ENCODE results near the gene LUC7L3. TPM values are rescaled to one million over a fixed set of nuclear protein-coding genes. Genes with fewer than 3 reads are reported as not detected.
"Not testable (repeated sequence)": the region's sequence is repeated elsewhere in the genome, so short reads cannot be mapped to it uniquely, and the experiment has no call there.

LUC7L3 gene
- total RNA-seq, 1 experiment from 2014 or later: 45.4 TPM

- Histone ChIP-seq H3K4me3 (ENCODE audit: insufficient read depth, low read depth, low read length) (peak overlapping the region; percentile 96), H3K27me3 (ENCODE audit: control insufficient read depth, insufficient read depth, low read length) (no peaks in the 10 kb centered on the region), H3K36me3 (replicated peaks; ENCODE audit: control insufficient read depth, insufficient read depth, low read length) (no peaks in the 10 kb centered on the region)
- DNase-seq: no peak
These were observed 756 bp downstream of the LUC7L3 start for GRCh38 chr17:50719924-50720794.

- Histone ChIP-seq H3K27me3 (ENCODE audit: control insufficient read depth, insufficient read depth, low read length) (no peaks in the 10 kb centered on the region), H3K4me3 (ENCODE audit: insufficient read depth, low read depth, low read length) (peak overlapping the region; percentile 96), H3K36me3 (replicated peaks; ENCODE audit: control insufficient read depth, insufficient read depth, low read length) (no peaks in the 10 kb centered on the region)
- DNase-seq: no peak
These were observed 2.0 kb downstream of the LUC7L3 start for GRCh38 chr17:50721194-50722010.

GRCh38 chr17:50722746-50723145 lies 3.3 kb downstream of the LUC7L3 start:
- H3K36me3 ChIP-seq (replicated peaks; ENCODE audit: control insufficient read depth, insufficient read depth, low read length): no peaks in the 10 kb centered on the region
- no peak overlapping the region for H3K4me3 ChIP-seq (ENCODE audit: insufficient read depth, low read depth, low read length)
- DNase-seq: no peak
- no peaks in the 10 kb centered on the region for H3K27me3 ChIP-seq (ENCODE audit: control insufficient read depth, insufficient read depth, low read length)

- H3K36me3 ChIP-seq (replicated peaks; ENCODE audit: control insufficient read depth, insufficient read depth, low read length); H3K27me3 ChIP-seq (ENCODE audit: control insufficient read depth, insufficient read depth, low read length); H3K4me3 ChIP-seq (ENCODE audit: insufficient read depth, low read depth, low read length); DNase-seq: not testable (repeated sequence)
These were observed 5.2 kb downstream of the LUC7L3 start for GRCh38 chr17:50724622-50725021.

GRCh38 chr17:50725769-50726655 lies 6.6 kb downstream of the LUC7L3 start:
- no peak for DNase-seq
- no peaks in the 10 kb centered on the region for H3K27me3 ChIP-seq (ENCODE audit: control insufficient read depth, insufficient read depth, low read length)
- H3K4me3 ChIP-seq (ENCODE audit: insufficient read depth, low read depth, low read length): no peak overlapping the region
- H3K36me3 ChIP-seq (replicated peaks; ENCODE audit: control insufficient read depth, insufficient read depth, low read length): no peaks in the 10 kb centered on the region

GRCh38 chr17:50728112-50728429 lies 8.7 kb downstream of the LUC7L3 start:
- no peaks in the 10 kb centered on the region for H3K36me3 ChIP-seq (replicated peaks; ENCODE audit: control insufficient read depth, insufficient read depth, low read length)
- no peak for DNase-seq
- H3K27me3 ChIP-seq (ENCODE audit: control insufficient read depth, insufficient read depth, low read length): no peaks in the 10 kb centered on the region
- H3K4me3 ChIP-seq (ENCODE audit: insufficient read depth, low read depth, low read length): no peak overlapping the region

GRCh38 chr17:50728881-50729765 lies 9.7 kb downstream of the LUC7L3 start:
- H3K27me3 ChIP-seq (ENCODE audit: control insufficient read depth, insufficient read depth, low read length): no peaks in the 10 kb centered on the region
- H3K4me3 ChIP-seq (ENCODE audit: insufficient read depth, low read depth, low read length): no peak overlapping the region
- DNase-seq: no peak
- H3K36me3 ChIP-seq (replicated peaks; ENCODE audit: control insufficient read depth, insufficient read depth, low read length): no peaks in the 10 kb centered on the region

- DNase-seq: no peak
- Histone ChIP-seq H3K27me3 (ENCODE audit: control insufficient read depth, insufficient read depth, low read length) (no peaks in the 10 kb centered on the region), H3K36me3 (replicated peaks; ENCODE audit: control insufficient read depth, insufficient read depth, low read length) (no peaks in the 10 kb centered on the region), H3K4me3 (ENCODE audit: insufficient read depth, low read depth, low read length) (no peak overlapping the region)
These were observed 12.4 kb downstream of the LUC7L3 start for GRCh38 chr17:50731575-50732460.

- Histone ChIP-seq H3K27me3 (ENCODE audit: control insufficient read depth, insufficient read depth, low read length) (no peaks in the 10 kb centered on the region), H3K4me3 (ENCODE audit: insufficient read depth, low read depth, low read length) (no peak overlapping the region), H3K36me3 (replicated peaks; ENCODE audit: control insufficient read depth, insufficient read depth, low read length) (peaks cover 10% of the 10 kb centered on the region)
- no peak for DNase-seq
These were observed 15.9 kb downstream of the LUC7L3 start for GRCh38 chr17:50735287-50735686.

GRCh38 chr17:50737118-50737698 lies 17.8 kb downstream of the LUC7L3 start:
- no peaks in the 10 kb centered on the region for H3K27me3 ChIP-seq (ENCODE audit: control insufficient read depth, insufficient read depth, low read length)
- H3K4me3 ChIP-seq (ENCODE audit: insufficient read depth, low read depth, low read length): no peak overlapping the region
- DNase-seq: no peak
- H3K36me3 ChIP-seq (replicated peaks; ENCODE audit: control insufficient read depth, insufficient read depth, low read length): peaks cover 21% of the 10 kb centered on the region

- H3K27me3 ChIP-seq (ENCODE audit: control insufficient read depth, insufficient read depth, low read length): no peaks in the 10 kb centered on the region
- no peak for DNase-seq
- no peak overlapping the region for H3K4me3 ChIP-seq (ENCODE audit: insufficient read depth, low read depth, low read length)
- H3K36me3 ChIP-seq (replicated peaks; ENCODE audit: control insufficient read depth, insufficient read depth, low read length): peaks cover 30% of the 10 kb centered on the region
These were observed 19.7 kb downstream of the LUC7L3 start for GRCh38 chr17:50739098-50739497.

- no peak overlapping the region for H3K4me3 ChIP-seq (ENCODE audit: insufficient read depth, low read depth, low read length)
- no peak for DNase-seq
- no peaks in the 10 kb centered on the region for H3K27me3 ChIP-seq (ENCODE audit: control insufficient read depth, insufficient read depth, low read length)
- H3K36me3 ChIP-seq (replicated peaks; ENCODE audit: control insufficient read depth, insufficient read depth, low read length): peaks cover 54% of the 10 kb centered on the region
These were observed 26.2 kb downstream of the LUC7L3 start for GRCh38 chr17:50745631-50746030.

- DNase-seq: no peak
These were observed 29.8 kb downstream of the LUC7L3 start for GRCh38 chr17:50749245-50749644.

More at GRCh38 chr17:50749245-50749644, 29.8 kb downstream of the LUC7L3 start:
- Histone ChIP-seq H3K36me3 (replicated peaks; ENCODE audit: control insufficient read depth, insufficient read depth, low read length) (peaks cover 50% of the 10 kb centered on the region), H3K4me3 (ENCODE audit: insufficient read depth, low read depth, low read length) (no peak overlapping the region), H3K27me3 (ENCODE audit: control insufficient read depth, insufficient read depth, low read length) (no peaks in the 10 kb centered on the region)
